Epidermal melanocyte (primary cell): ENCODE results near the gene KDR.

Source experiments
- DNase-seq: peaks from one replicate; pipeline ENCODE4 v3.0.0; 2011; ENCODE audit warnings: low spot score; ENCODE audit not compliant: insufficient read length

The KDR gene

GRCh38 chr4:55123791-55124190 lies 1.6 kb downstream of the KDR start:
- no peak for DNase-seq

GRCh38 chr4:55122235-55122634 lies 3.2 kb downstream of the KDR start:
- no peak for DNase-seq

GRCh38 chr4:55121246-55121645 lies 4.1 kb downstream of the KDR start:
- DNase-seq: no peak

- DNase-seq: no peak
These were observed 7.0 kb downstream of the KDR start for GRCh38 chr4:55118397-55118796.

GRCh38 chr4:55117511-55117910 lies 7.9 kb downstream of the KDR start:
- DNase-seq: no peak

- no peak for DNase-seq
These were observed 8.9 kb downstream of the KDR start for GRCh38 chr4:55116450-55116849.

- DNase-seq: no peak
These were observed 13.8 kb downstream of the KDR start for GRCh38 chr4:55111601-55112000.

- DNase-seq: no peak
These were observed 15.3 kb downstream of the KDR start for GRCh38 chr4:55110131-55110530.

- DNase-seq: no peak
These were observed 18.3 kb downstream of the KDR start for GRCh38 chr4:55107054-55107453.

- DNase-seq: no peak
These were observed 22.2 kb downstream of the KDR start for GRCh38 chr4:55103224-55103623.

- no peak for DNase-seq
These were observed 25.6 kb downstream of the KDR start for GRCh38 chr4:55099816-55100215.

GRCh38 chr4:55098456-55099204 lies 26.8 kb downstream of the KDR start:
- DNase-seq: no peak

GRCh38 chr4:55096619-55097018 lies 28.8 kb downstream of the KDR start:
- DNase-seq: no peak

- DNase-seq: no peak
These were observed 29.4 kb downstream of the KDR start for GRCh38 chr4:55096045-55096444.

- DNase-seq: no peak
These were observed 32.9 kb downstream of the KDR start for GRCh38 chr4:55092504-55092903.

GRCh38 chr4:55089916-55090315 lies 35.5 kb downstream of the KDR start:
- no peak for DNase-seq

GRCh38 chr4:55087913-55088260 lies 37.5 kb downstream of the KDR start:
- no peak for DNase-seq

- DNase-seq: no peak
These were observed 38.1 kb downstream of the KDR start for GRCh38 chr4:55087009-55087912.

- DNase-seq: no peak
These were observed 38.8 kb downstream of the KDR start for GRCh38 chr4:55086578-55086977.

GRCh38 chr4:55083735-55084134 lies 41.7 kb downstream of the KDR start:
- DNase-seq: no peak

- DNase-seq: no peak
These were observed 42.6 kb downstream of the KDR start for GRCh38 chr4:55082756-55083155.

GRCh38 chr4:55080174-55080865 lies 45.1 kb downstream of the KDR start:
- DNase-seq: no peak
